HepG2 (cell line): ENCODE measurements around the gene KSR1. TPM values are rescaled to one million over a fixed set of nuclear protein-coding genes. Genes with fewer than 3 reads are reported as not detected.

Experiments used
- FOXM1 ChIP-seq: sonication (generic); formaldehyde crosslinking; IDR thresholded peaks from 2 replicates; pipeline ENCODE4 v1.5.0; 2020; ENCODE audit warnings: missing genetic modification reagents
- HOMEZ ChIP-seq: IDR thresholded peaks from 2 replicates; pipeline ENCODE4 v1.6.1; 2016; ENCODE audit warnings: low read depth
- KDM4B ChIP-seq: sonication (generic); formaldehyde crosslinking; IDR thresholded peaks from 2 replicates; pipeline ENCODE4 v1.4.0; 2020; ENCODE audit warnings: missing genetic modification reagents
- MTF1 ChIP-seq: sonication (generic); formaldehyde crosslinking; IDR thresholded peaks from 2 replicates; pipeline ENCODE4 v1.5.0; 2020; ENCODE audit warnings: missing genetic modification reagents
- PHF20 ChIP-seq: sonication (generic); formaldehyde crosslinking; IDR thresholded peaks from 2 replicates; pipeline ENCODE4 v1.5.0; 2020; ENCODE audit warnings: mild to moderate bottlenecking, missing genetic modification reagents
- PTBP1 ChIP-seq: fragments of 200-400 bp; formaldehyde crosslinking; IDR thresholded peaks from 2 replicates; pipeline ENCODE4 v1.6.1; 2018; ENCODE audit warnings: low read length, low read depth; ENCODE audit not compliant: poor library complexity, severe bottlenecking
- ZNF101 ChIP-seq: sonication (generic); formaldehyde crosslinking; IDR thresholded peaks from 2 replicates; pipeline ENCODE4 v1.4.0; 2020; ENCODE audit warnings: mild to moderate bottlenecking, low read depth, missing genetic modification reagents, borderline replicate concordance
- ZNF512B ChIP-seq: sonication (generic); formaldehyde crosslinking; IDR thresholded peaks from 2 replicates; pipeline ENCODE4 v1.5.1; 2020; ENCODE audit warnings: missing genetic modification reagents, mild to moderate bottlenecking, borderline replicate concordance
- ZNF703 ChIP-seq: sonication (generic); formaldehyde crosslinking; IDR thresholded peaks from 2 replicates; pipeline ENCODE4 v1.5.1; 2020; ENCODE audit warnings: missing genetic modification reagents, mild to moderate bottlenecking, moderate library complexity, borderline replicate concordance
- ZNF790 ChIP-seq: sonication (generic); formaldehyde crosslinking; IDR thresholded peaks from 2 replicates; pipeline ENCODE4 v1.8.0; 2022; ENCODE audit warnings: missing genetic modification reagents, mild to moderate bottlenecking, borderline replicate concordance
- ZSCAN29 ChIP-seq: sonication (generic); formaldehyde crosslinking; conservative IDR thresholded peaks from 2 replicates; pipeline ENCODE4 v1.4.0; 2020; ENCODE audit warnings: mild to moderate bottlenecking, missing genetic modification reagents
- polyA plus RNA-seq, 8 experiments: library from polyadenylated mRNA; depleted of rRNA in 3 of 8; stranded (reverse) in 7 of 8; unstranded in 1 of 8; fragments of >200 nt; fragmentation: Illumina TruSeq in 4 of 8; extraction: Trizol in 4 of 8; gene quantifications; 2 replicates each; pipeline versions ENCODE4 v1.2.1 to v1.2.3, GENCODE V29; 2011 to 2016; ENCODE audit warnings: low read depth in 4 of 8, missing spikeins in 1 of 8, mixed read lengths in 1 of 8; ENCODE audit not compliant: insufficient read depth in 1 of 8
- total RNA-seq, 5 experiments: library from RNA; depleted of rRNA; stranded (reverse); fragments of >200 nt; fragmentation: Illumina TruSeq; extraction: Trizol; gene quantifications; 2 replicates each; pipeline ENCODE4 v1.2.3, GENCODE V29; 2016; ENCODE audit warnings: low read depth in 1 of 5
- TF ChIP-seq, protein P1 (sequence below): IDR thresholded peaks from 2 replicates; pipeline ENCODE4 v1.6.1; 2016; ENCODE audit warnings: mild to moderate bottlenecking
- TF ChIP-seq, protein P2 (sequence below), 2 experiments: fragments of 450-650 bp in 1 of 2; sonication (generic) in 1 of 2; formaldehyde crosslinking in 1 of 2; IDR thresholded peaks; 2 replicates each; pipeline versions ENCODE4 v1.6.1 to v1.8.0; 2016 to 2022; ENCODE audit warnings: antibody characterized with exemption in 1 of 2, mild to moderate bottlenecking in 1 of 2, missing genetic modification reagents in 1 of 2

KSR1 gene
- total and polyA plus RNA-seq, 2 of the 13 experiments (the other 11 are each of a cell fraction or from before 2014, with no cell fraction given), result 10.1 to 16.6 TPM

DNA sequence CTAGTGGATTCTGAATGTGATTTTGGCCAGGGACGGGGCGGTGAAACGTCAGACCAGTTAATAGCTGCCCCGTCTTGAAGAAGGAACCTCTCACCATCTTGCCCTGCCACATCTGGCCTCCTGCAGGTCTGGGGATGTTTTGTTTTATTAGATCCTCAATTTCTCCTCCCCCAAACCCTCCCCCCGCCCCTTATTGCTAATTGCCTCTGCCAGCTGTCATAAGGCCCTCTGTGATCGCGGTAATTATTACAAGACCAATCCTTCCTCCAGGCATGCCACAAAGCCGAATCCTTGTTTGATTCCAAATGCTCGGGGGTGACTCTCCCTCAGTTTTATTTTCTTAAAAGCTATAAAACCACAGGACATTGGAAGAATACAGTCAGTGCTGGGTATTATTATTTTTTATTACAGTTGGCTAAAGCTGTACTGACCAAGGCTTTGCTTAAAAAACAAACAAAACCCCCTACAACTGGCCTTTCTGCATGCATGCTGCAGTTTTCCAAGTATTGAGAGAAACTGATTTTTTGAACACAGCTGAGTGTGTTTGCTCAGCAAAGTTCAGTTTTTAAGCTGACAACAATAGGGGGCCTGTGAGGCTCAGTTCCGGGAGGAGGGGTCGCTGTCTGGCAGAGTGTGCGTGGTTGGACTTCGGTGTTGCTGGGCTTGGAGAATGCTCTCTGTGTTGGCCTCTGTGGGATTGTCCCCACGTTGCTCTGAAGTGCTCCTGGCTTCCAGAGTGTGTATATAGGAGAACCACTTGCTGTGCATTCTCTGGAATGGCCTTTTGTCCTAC is 1.7 kb downstream of the KSR1 start (continued):
- no peak for TF ChIP-seq ZNF512B
- peak; percentile 71; the same call in 1 of the 2 replicates for TF ChIP-seq ZSCAN29
- no peak for TF ChIP-seq MTF1
- no peak for TF ChIP-seq ZNF101 (CRISPR knock-in tag)
- TF ChIP-seq ZNF790 (CRISPR knock-in tag), result no peak
- TF ChIP-seq ZNF703 (CRISPR knock-in tag), result no peak
- peak; percentile 43; the same call in 1 of the 2 replicates for TF ChIP-seq KDM4B
- TF ChIP-seq, protein P1, sequence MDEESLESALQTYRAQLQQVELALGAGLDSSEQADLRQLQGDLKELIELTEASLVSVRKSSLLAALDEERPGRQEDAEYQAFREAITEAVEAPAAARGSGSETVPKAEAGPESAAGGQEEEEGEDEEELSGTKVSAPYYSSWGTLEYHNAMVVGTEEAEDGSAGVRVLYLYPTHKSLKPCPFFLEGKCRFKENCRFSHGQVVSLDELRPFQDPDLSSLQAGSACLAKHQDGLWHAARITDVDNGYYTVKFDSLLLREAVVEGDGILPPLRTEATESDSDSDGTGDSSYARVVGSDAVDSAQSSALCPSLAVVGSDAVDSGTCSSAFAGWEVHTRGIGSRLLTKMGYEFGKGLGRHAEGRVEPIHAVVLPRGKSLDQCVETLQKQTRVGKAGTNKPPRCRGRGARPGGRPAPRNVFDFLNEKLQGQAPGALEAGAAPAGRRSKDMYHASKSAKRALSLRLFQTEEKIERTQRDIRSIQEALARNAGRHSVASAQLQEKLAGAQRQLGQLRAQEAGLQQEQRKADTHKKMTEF, result peak; percentile 64; the same call in 1 of the 2 replicates
- no peak for TF ChIP-seq PTBP1
- TF ChIP-seq, protein P2, sequence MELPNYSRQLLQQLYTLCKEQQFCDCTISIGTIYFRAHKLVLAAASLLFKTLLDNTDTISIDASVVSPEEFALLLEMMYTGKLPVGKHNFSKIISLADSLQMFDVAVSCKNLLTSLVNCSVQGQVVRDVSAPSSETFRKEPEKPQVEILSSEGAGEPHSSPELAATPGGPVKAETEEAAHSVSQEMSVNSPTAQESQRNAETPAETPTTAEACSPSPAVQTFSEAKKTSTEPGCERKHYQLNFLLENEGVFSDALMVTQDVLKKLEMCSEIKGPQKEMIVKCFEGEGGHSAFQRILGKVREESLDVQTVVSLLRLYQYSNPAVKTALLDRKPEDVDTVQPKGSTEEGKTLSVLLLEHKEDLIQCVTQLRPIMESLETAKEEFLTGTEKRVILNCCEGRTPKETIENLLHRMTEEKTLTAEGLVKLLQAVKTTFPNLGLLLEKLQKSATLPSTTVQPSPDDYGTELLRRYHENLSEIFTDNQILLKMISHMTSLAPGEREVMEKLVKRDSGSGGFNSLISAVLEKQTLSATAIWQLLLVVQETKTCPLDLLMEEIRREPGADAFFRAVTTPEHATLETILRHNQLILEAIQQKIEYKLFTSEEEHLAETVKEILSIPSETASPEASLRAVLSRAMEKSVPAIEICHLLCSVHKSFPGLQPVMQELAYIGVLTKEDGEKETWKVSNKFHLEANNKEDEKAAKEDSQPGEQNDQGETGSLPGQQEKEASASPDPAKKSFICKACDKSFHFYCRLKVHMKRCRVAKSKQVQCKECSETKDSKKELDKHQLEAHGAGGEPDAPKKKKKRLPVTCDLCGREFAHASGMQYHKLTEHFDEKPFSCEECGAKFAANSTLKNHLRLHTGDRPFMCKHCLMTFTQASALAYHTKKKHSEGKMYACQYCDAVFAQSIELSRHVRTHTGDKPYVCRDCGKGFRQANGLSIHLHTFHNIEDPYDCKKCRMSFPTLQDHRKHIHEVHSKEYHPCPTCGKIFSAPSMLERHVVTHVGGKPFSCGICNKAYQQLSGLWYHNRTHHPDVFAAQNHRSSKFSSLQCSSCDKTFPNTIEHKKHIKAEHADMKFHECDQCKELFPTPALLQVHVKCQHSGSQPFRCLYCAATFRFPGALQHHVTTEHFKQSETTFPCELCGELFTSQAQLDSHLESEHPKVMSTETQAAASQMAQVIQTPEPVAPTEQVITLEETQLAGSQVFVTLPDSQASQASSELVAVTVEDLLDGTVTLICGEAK (IDR thresholded peaks at IDR 0.05), result no peak
- TF ChIP-seq, protein P2 (CRISPR knock-in tag; IDR thresholded peaks at IDR 0.05), result no peak
- TF ChIP-seq HOMEZ, result no peak
- no peak for TF ChIP-seq FOXM1
- TF ChIP-seq PHF20 (CRISPR knock-in tag), result no peak
